SK-N-SH (cell line): ENCODE measurements around the gene VPS13A. TPM values are rescaled to one million over a fixed set of nuclear protein-coding genes. Genes with fewer than 3 reads are reported as not detected.
A peak's percentile ranks its signal among the peaks of the same experiment; 100 is the strongest.
"Not testable (repeated sequence)": the region's sequence is repeated elsewhere in the genome, so short reads cannot be mapped to it uniquely, and the experiment has no call there.

Experiments used
- CTCF ChIA-PET: fragments of 300-600, 350-600 bp; formaldehyde crosslinking; extraction: SDS; loops from one replicate; lab custom pipeline; 2021; lab: Yijun Ruan, JAX
- POLR2A ChIA-PET: fragments of 350-600 bp; sonication (Branson Sonifier 250); formaldehyde crosslinking; extraction: SDS; loops from one replicate; lab custom pipeline; 2020; ENCODE audit warnings: antibody characterized with exemption, inconsistent platforms; lab: Yijun Ruan, JAX
- DNase-seq: peaks from one replicate; pipeline ENCODE4 v3.0.0; 2012
- H2AFZ ChIP-seq: fragments of 200-600 bp; sonication (generic); 2 replicates; pipeline ENCODE4 v1.8.1; 2016; ENCODE audit warnings: antibody characterized with exemption, mild to moderate bottlenecking, low read depth
- H3F3A ChIP-seq: fragments of 200-600 bp; sonication (generic); replicated peaks from 2 replicates; pipeline ENCODE3; 2016; ENCODE audit warnings: antibody characterized with exemption, mild to moderate bottlenecking; ENCODE audit not compliant: insufficient read depth
- H3K27ac ChIP-seq, 2 experiments: fragments of 200-500 bp in 1 of 2; fragments of 200-600 bp in 1 of 2; sonication (Bioruptor generic) in 1 of 2; sonication (generic), shearing (Covaris generic) in 1 of 2; 2 replicates each; pipeline versions ENCODE4 v1.5.1 to v1.6.1; 2014 to 2016; ENCODE audit warnings: low read depth in 2 of 2, inconsistent platforms in 1 of 2, low read length in 1 of 2, mild to moderate bottlenecking in 1 of 2, mixed read lengths in 1 of 2
- H3K27me3 ChIP-seq: fragments of 200-600 bp; sonication (generic), shearing (Covaris generic); 2 replicates; pipeline ENCODE4 v1.6.1; 2016; ENCODE audit warnings: mixed run types; ENCODE audit not compliant: insufficient read depth
- H3K36me3 ChIP-seq, 2 experiments: fragments of 200-500 bp in 1 of 2; fragments of 200-600 bp in 1 of 2; sonication (Bioruptor generic) in 1 of 2; sonication (generic) in 1 of 2; replicated peaks in 1 of 2; 2 replicates each; pipeline versions ENCODE3 to v1.5.1; 2014 to 2016; ENCODE audit warnings: low read length in 1 of 2, mild to moderate bottlenecking in 1 of 2; ENCODE audit not compliant: insufficient read depth in 2 of 2, control insufficient read depth in 1 of 2
- H3K4me1 ChIP-seq, 2 experiments: fragments of 200-500 bp in 1 of 2; fragments of 200-600 bp in 1 of 2; sonication (Bioruptor generic) in 1 of 2; sonication (generic), shearing (Covaris generic) in 1 of 2; 2 replicates each; pipeline versions ENCODE4 v1.5.1 to v1.6.1; 2014 to 2016; ENCODE audit warnings: low read depth in 1 of 2, low read length in 1 of 2, mixed run types in 1 of 2; ENCODE audit not compliant: insufficient read depth in 2 of 2, control insufficient read depth in 1 of 2
- H3K4me2 ChIP-seq: fragments of 200-600 bp; sonication (generic), shearing (Covaris generic); 2 replicates; pipeline ENCODE4 v1.6.1; 2017; ENCODE audit warnings: mixed run types
- H3K4me3 ChIP-seq, 2 experiments: fragments of 200-500 bp in 1 of 2; fragments of 200-600 bp in 1 of 2; sonication (Bioruptor generic) in 1 of 2; sonication (generic), shearing (Covaris generic) in 1 of 2; 2 replicates each; pipeline versions ENCODE4 v1.5.1 to v1.8.1; 2014 to 2016; ENCODE audit warnings: low read depth in 2 of 2, inconsistent platforms in 1 of 2, low read length in 1 of 2, mild to moderate bottlenecking in 1 of 2, mixed read lengths in 1 of 2, moderate library complexity in 1 of 2
- H3K79me2 ChIP-seq: fragments of 200-600 bp; sonication (generic); 2 replicates; pipeline ENCODE4 v1.8.1; 2017; ENCODE audit warnings: mild to moderate bottlenecking; ENCODE audit not compliant: insufficient read depth
- H3K9ac ChIP-seq: fragments of 200-600 bp; sonication (generic); 2 replicates; pipeline ENCODE4 v1.6.1; 2017; ENCODE audit warnings: mixed run types
- H3K9me2 ChIP-seq: fragments of 200-600 bp; sonication (generic); 2 replicates; pipeline ENCODE4 v1.6.1; 2017; ENCODE audit warnings: mixed run types
- H3K9me3 ChIP-seq: fragments of 200-600 bp; sonication (generic); 2 replicates; pipeline ENCODE4 v1.6.1; 2017; ENCODE audit warnings: mixed run types, mild to moderate bottlenecking, moderate library complexity
- H4K20me1 ChIP-seq: fragments of 200-600 bp; sonication (generic); 2 replicates; pipeline ENCODE4 v1.6.1; 2017; ENCODE audit warnings: mild to moderate bottlenecking, mixed run types; ENCODE audit not compliant: insufficient read depth
- CTCF ChIP-seq: fragments of 200-600 bp; sonication (generic); IDR thresholded peaks from 2 replicates; pipeline ENCODE4 v1.6.1; 2017; ENCODE audit warnings: antibody characterized with exemption, mild to moderate bottlenecking, moderate library complexity
- EZH2phosphoT487 ChIP-seq: fragments of 200-600 bp; sonication (generic); IDR thresholded peaks from 2 replicates; pipeline ENCODE4 v1.6.1; 2017; ENCODE audit warnings: low read depth, mixed run types, mild to moderate bottlenecking, antibody characterized with exemption, moderate library complexity, borderline replicate concordance
- JUND ChIP-seq: IDR thresholded peaks from 2 replicates; pipeline ENCODE4 v1.4.0; 2012
- MAX ChIP-seq: IDR thresholded peaks from 2 replicates; pipeline ENCODE4 v1.4.0; 2012; ENCODE audit warnings: low read depth
- TCF12 ChIP-seq: IDR thresholded peaks from 2 replicates; pipeline ENCODE4 v1.4.0; 2012
- WGBS: methylation state at CpG from one replicate; pipeline ENCODE4 v1.1.6; 2017; ENCODE audit warnings: low lambda C conversion rate; 5-methylcytosine and 5-hydroxymethylcytosine counted together
- polyA plus RNA-seq, 3 experiments: library from polyadenylated mRNA; depleted of rRNA; stranded (reverse); fragments of >200 nt; gene quantifications; 2 replicates each; pipeline ENCODE4 v1.2.3, GENCODE V29; 2012

The VPS13A gene
- polyA plus RNA-seq, 1 of the 3 experiments (the other 2 are of a cell fraction): 6.0 TPM

GRCh38 chr9:77399964-77400363 is 222.6 kb downstream of the VPS13A start:
- H3K27ac ChIP-seq: no peak overlapping the region
- no peaks in the 10 kb centered on the region for H3K9me2 ChIP-seq
- no peaks in the 10 kb centered on the region for H3K9me3 ChIP-seq
- WGBS: 84% methylated on average over 1 of the region's 1 CpG
- no peaks in the 10 kb centered on the region for H4K20me1 ChIP-seq
- TF ChIP-seq CTCF: no peak
- no peak for DNase-seq
- H3F3A ChIP-seq: no peaks in the 10 kb centered on the region
- ChIA-PET CTCF (no interaction called here), POLR2A (no interaction called here)
- no peak overlapping the region for H3K4me2 ChIP-seq
- H3K9ac ChIP-seq: no peak overlapping the region
- H3K4me1 ChIP-seq: no peaks in the 10 kb centered on the region; a peak in 1 of 4 replicates
- H2AFZ ChIP-seq: no peak overlapping the region
- H3K36me3 ChIP-seq: peaks cover 0 to 10% of the 10 kb centered on the region in 2 experiments
- no peak overlapping the region for H3K4me3 ChIP-seq
- H3K27me3 ChIP-seq: no peaks in the 10 kb centered on the region
- no peaks in the 10 kb centered on the region for H3K79me2 ChIP-seq

- CTCF ChIA-PET: no interaction called here
- Histone ChIP-seq H2AFZ (0 out of 2 replicates have a peak overlapping the region, but pooled peaks have one; percentile 6), H3K4me1 (no peaks in the 10 kb centered on the region; a peak in 1 of 4 replicates)
- 38% methylated on average over 2 of the region's 2 CpGs for WGBS
- TF ChIP-seq JUND: 0 out of 2 replicates have a peak, but pooled peaks have one; percentile 2
- TF ChIP-seq EZH2phosphoT487: no peak
- TF ChIP-seq, all 33 proteins: peak for 1
- no peak overlapping the region for H3K9ac ChIP-seq
- H3K79me2 ChIP-seq: no peaks in the 10 kb centered on the region
- H3K9me2 ChIP-seq: no peaks in the 10 kb centered on the region
- DNase-seq: no peak
- no peaks in the 10 kb centered on the region for H4K20me1 ChIP-seq
- no peaks in the 10 kb centered on the region for H3K27me3 ChIP-seq
- H3K4me2 ChIP-seq: no peak overlapping the region; the same call in 1 of the 2 replicates
- H3K27ac ChIP-seq: peak overlapping the region in 1 of 2 experiments; percentile 34; a peak in 1 of 4 replicates
- peaks cover 7 to 16% of the 10 kb centered on the region in 2 experiments for H3K36me3 ChIP-seq
- H3K4me3 ChIP-seq: no peak overlapping the region
- POLR2A ChIA-PET: no interaction called here
- H3K9me3 ChIP-seq: no peaks in the 10 kb centered on the region
- no peaks in the 10 kb centered on the region for H3F3A ChIP-seq
Observed at GRCh38 chr9:77402286-77402685, 225.0 kb downstream of the VPS13A start.

GRCh38 chr9:77403239-77403638 is 225.9 kb downstream of the VPS13A start:
- peaks cover 16 to 24% of the 10 kb centered on the region in 2 experiments for H3K36me3 ChIP-seq
- H3K9ac ChIP-seq: no peak overlapping the region
- H2AFZ ChIP-seq: no peak overlapping the region
- ChIA-PET CTCF (no interaction called here), POLR2A (no interaction called here)
- no peaks in the 10 kb centered on the region for H3F3A ChIP-seq
- H3K4me1 ChIP-seq: no peaks in the 10 kb centered on the region; a peak in 1 of 4 replicates
- no peaks in the 10 kb centered on the region for H4K20me1 ChIP-seq
- H3K27me3 ChIP-seq: no peaks in the 10 kb centered on the region
- no peak overlapping the region for H3K27ac ChIP-seq
- H3K9me3 ChIP-seq: no peaks in the 10 kb centered on the region
- no peak for DNase-seq
- no peak overlapping the region for H3K4me2 ChIP-seq
- no peak overlapping the region for H3K4me3 ChIP-seq
- TF ChIP-seq TCF12: peak; percentile 33; the same call in 1 of the 2 replicates
- TF ChIP-seq MAX: no peak
- no peaks in the 10 kb centered on the region for H3K9me2 ChIP-seq
- no peaks in the 10 kb centered on the region for H3K79me2 ChIP-seq
- WGBS: 76% methylated on average over 4 of the region's 4 CpGs

GRCh38 chr9:77408521-77408920 is 231.2 kb downstream of the VPS13A start:
- DNase-seq, H4K20me1 ChIP-seq, H3K9me3 ChIP-seq, H2AFZ ChIP-seq, H3K4me1 ChIP-seq, H3K9me2 ChIP-seq, H3K4me2 ChIP-seq, H3K4me3 ChIP-seq, H3K9ac ChIP-seq, H3K27ac ChIP-seq, H3F3A ChIP-seq, POLR2A ChIA-PET, H3K79me2 ChIP-seq, H3K27me3 ChIP-seq: not testable (repeated sequence)
- peaks cover 17 to 29% of the 10 kb centered on the region in 2 experiments for H3K36me3 ChIP-seq
- 64% methylated on average over 6 of the region's 9 CpGs for WGBS
- CTCF ChIA-PET: interaction anchor here (0.6 kb wide), 1 partner anchor 283 kb away, joined by 3 read pairs; no protein-coding TSS in a partner anchor
